Measurements from ENCODE around the gene BTBD8. TPM values are rescaled to one million over a fixed set of nuclear protein-coding genes. Genes with fewer than 3 reads are reported as not detected.

BTBD8 gene
- total and polyA plus RNA-seq, 9 of the 15 experiments (the other 6 are each of a cell fraction or from before 2014, with no cell fraction given): 0.46 to 2.3 (median 1.2) TPM

GRCh38 chr1:92084651-92085050 is 4.5 kb downstream of the BTBD8 start:
- no peaks in the 10 kb centered on the region for H3K79me2 ChIP-seq (ENCODE audit: control insufficient read depth, insufficient read depth, low read length)
- no peaks in the 10 kb centered on the region for H3K9me1 ChIP-seq (ENCODE audit: control insufficient read depth, insufficient read depth, low read length)
- ChIA-PET CTCF (ENCODE audit: low intra/inter-chr PET ratio) (no interaction called here), POLR2A (no interaction called here)
- in situ Hi-C loops (cut with MboI): no loop called here
- peaks cover 3 to 8% of the 10 kb centered on the region in 2 experiments; a peak in 3 of 5 replicates for H3K4me1 ChIP-seq (replicated peaks in 1 of 2; ENCODE audit: control insufficient read depth in 2 of 2, insufficient read depth in 2 of 2, low read length in 2 of 2)
- peaks cover 6% of the 10 kb centered on the region; the same call in 1 of the 2 replicates for H3K9me3 ChIP-seq (replicated peaks; ENCODE audit: control insufficient read depth, insufficient read depth, low read depth, low read length)
- H3K36me3 ChIP-seq (ENCODE audit: control insufficient read depth, insufficient read depth, low read length): no peaks in the 10 kb centered on the region
- FAIRE-seq: no peak
- no peak overlapping the region for H3K9ac ChIP-seq (ENCODE audit: insufficient read depth in 1 of 2, low read depth in 2 of 2, low read length in 2 of 2)
- DNase-seq (ENCODE audit: extremely low read depth in 1 of 4, low spot score in 3 of 4): no peak
- H3K27me3 ChIP-seq (ENCODE audit: control insufficient read depth in 2 of 2, insufficient read depth in 2 of 2, low read length in 2 of 2): no peaks in the 10 kb centered on the region
- TF ChIP-seq ZFX (CRISPR knock-in tag; IDR thresholded peaks at IDR 0.05) (no peak), ZC3H4 (CRISPR knock-in tag; IDR thresholded peaks at IDR 0.05; ENCODE audit: borderline replicate concordance) (no peak)
- WGBS (ENCODE audit: insufficient coverage, low coverage, missing lambda C conversion rate): 9% methylated on average over 1 of the region's 1 CpG
- intact Hi-C loops (cut with micrococcal nuclease): no loop called here
- no peaks in the 10 kb centered on the region for H4K20me1 ChIP-seq (replicated peaks; ENCODE audit: control insufficient read depth, insufficient read depth, low read length)
- no peak overlapping the region for H2AFZ ChIP-seq (ENCODE audit: low read depth, low read length)
- ATAC-seq: no peak
- H3K4me2 ChIP-seq (ENCODE audit: insufficient read depth, low read length): no peak overlapping the region
- H3K27ac ChIP-seq (ENCODE audit: extremely low read depth, low read depth, low read length): no peak overlapping the region
- no peak overlapping the region for H3K4me3 ChIP-seq
- BruUV-seq (replicated peaks): no TSS peak

DNA sequence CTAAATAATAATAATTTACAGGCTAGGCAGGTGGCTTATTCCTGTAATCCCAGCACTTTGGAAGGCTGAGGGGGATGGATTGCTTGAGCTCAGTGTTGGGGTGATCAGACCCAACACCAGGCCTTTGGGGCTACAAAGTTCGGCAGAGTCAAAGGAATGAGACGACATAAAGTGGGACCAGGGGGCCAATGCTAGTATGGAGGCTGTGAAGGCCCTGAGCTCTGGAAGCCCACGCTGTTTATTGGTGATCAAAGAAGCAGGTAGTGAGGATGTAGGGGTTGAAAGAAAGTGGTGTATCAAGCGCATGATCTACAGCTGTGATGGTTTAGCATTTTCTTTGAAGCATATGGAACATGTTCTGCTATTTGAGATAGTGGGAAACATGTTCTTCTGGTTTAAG is 5.6 kb downstream of the BTBD8 start:
- H3K79me2 ChIP-seq (ENCODE audit: control insufficient read depth, insufficient read depth, low read length): no peaks in the 10 kb centered on the region
- CTCF ChIA-PET (ENCODE audit: low intra/inter-chr PET ratio): no interaction called here
- in situ Hi-C loops (cut with MboI): no loop called here
- H3K9me3 ChIP-seq (replicated peaks; ENCODE audit: control insufficient read depth, insufficient read depth, low read depth, low read length): peaks cover 6% of the 10 kb centered on the region; the same call in 1 of the 2 replicates
- H3K9me1 ChIP-seq (ENCODE audit: control insufficient read depth, insufficient read depth, low read length): no peaks in the 10 kb centered on the region
- H2AFZ ChIP-seq (ENCODE audit: low read depth, low read length): no peak overlapping the region
- no peaks in the 10 kb centered on the region for H4K20me1 ChIP-seq (replicated peaks; ENCODE audit: control insufficient read depth, insufficient read depth, low read length)
- no peaks in the 10 kb centered on the region for H3K36me3 ChIP-seq (ENCODE audit: control insufficient read depth, insufficient read depth, low read length)
- no peak overlapping the region for H3K4me2 ChIP-seq (ENCODE audit: insufficient read depth, low read length)
- ATAC-seq (no peak), DNase-seq (ENCODE audit: extremely low read depth in 1 of 4, low spot score in 3 of 4) (peak in 1 of 4 experiments; percentile 27), FAIRE-seq (no peak)
- POLR2A ChIA-PET: no interaction called here
- no peaks in the 10 kb centered on the region for H3K27me3 ChIP-seq (ENCODE audit: control insufficient read depth in 2 of 2, insufficient read depth in 2 of 2, low read length in 2 of 2)
- intact Hi-C loops (cut with micrococcal nuclease): no loop called here
- no TSS peak for BruUV-seq (replicated peaks)
- H3K9ac ChIP-seq (ENCODE audit: insufficient read depth in 1 of 2, low read depth in 2 of 2, low read length in 2 of 2): no peak overlapping the region
- no peak overlapping the region for H3K4me3 ChIP-seq
- no peak overlapping the region for H3K27ac ChIP-seq (ENCODE audit: extremely low read depth, low read depth, low read length)
- WGBS (ENCODE audit: insufficient coverage, low coverage, missing lambda C conversion rate): 13% methylated on average over 4 of the region's 4 CpGs
- peaks cover 3 to 4% of the 10 kb centered on the region in 2 experiments; a peak in 2 of 5 replicates for H3K4me1 ChIP-seq (replicated peaks in 1 of 2; ENCODE audit: control insufficient read depth in 2 of 2, insufficient read depth in 2 of 2, low read length in 2 of 2)
- TF ChIP-seq MLLT1 (IDR thresholded peaks at IDR 0.05) (no peak), NR2C1 (IDR thresholded peaks at IDR 0.05) (no peak), NR2C1 (tag; IDR thresholded peaks at IDR 0.05) (no peak), HBP1 (CRISPR knock-in tag; IDR thresholded peaks at IDR 0.05) (no peak), RBBP5 (IDR thresholded peaks at IDR 0.05; ENCODE audit: borderline replicate concordance, insufficient read depth, low read length, poor library complexity, severe bottlenecking) (no peak), DPF2 (IDR thresholded peaks at IDR 0.05) (no peak), SMAD1 (IDR thresholded peaks at IDR 0.05; ENCODE audit: low read depth, low read length, partially characterized antibody) (no peak), ZNF511 (CRISPR knock-in tag; IDR thresholded peaks at IDR 0.05) (no peak)
- TF ChIP-seq, protein P1, sequence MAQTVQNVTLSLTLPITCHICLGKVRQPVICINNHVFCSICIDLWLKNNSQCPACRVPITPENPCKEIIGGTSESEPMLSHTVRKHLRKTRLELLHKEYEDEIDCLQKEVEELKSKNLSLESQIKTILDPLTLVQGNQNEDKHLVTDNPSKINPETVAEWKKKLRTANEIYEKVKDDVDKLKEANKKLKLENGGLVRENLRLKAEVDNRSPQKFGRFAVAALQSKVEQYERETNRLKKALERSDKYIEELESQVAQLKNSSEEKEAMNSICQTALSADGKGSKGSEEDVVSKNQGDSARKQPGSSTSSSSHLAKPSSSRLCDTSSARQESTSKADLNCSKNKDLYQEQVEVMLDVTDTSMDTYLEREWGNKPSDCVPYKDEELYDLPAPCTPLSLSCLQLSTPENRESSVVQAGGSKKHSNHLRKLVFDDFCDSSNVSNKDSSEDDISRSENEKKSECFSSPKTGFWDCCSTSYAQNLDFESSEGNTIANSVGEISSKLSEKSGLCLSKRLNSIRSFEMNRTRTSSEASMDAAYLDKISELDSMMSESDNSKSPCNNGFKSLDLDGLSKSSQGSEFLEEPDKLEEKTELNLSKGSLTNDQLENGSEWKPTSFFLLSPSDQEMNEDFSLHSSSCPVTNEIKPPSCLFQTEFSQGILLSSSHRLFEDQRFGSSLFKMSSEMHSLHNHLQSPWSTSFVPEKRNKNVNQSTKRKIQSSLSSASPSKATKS (CRISPR knock-in tag; IDR thresholded peaks at IDR 0.05): no peak

Measured in K562 (cell line).